Measurements from ENCODE around the gene PER2.

DNA sequence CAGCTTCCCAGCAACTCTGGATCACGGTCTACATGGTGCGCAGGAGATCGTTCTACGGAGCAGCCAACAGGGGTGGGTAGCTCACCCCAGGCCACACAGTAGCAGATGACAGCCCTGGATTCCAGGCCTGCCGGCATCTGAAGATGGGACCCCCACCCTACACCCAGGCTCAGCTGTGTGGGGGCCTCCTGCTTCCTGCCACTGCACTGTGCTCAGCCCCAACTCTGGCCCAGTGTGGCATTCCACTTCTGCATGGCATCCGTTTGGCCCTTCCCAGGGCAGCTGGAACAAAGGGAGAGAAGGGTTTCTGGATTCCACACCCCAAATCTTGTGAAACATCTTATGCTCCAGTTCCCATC, 9.1 kb downstream of the PER2 start:
- TF ChIP-seq, protein P1, sequence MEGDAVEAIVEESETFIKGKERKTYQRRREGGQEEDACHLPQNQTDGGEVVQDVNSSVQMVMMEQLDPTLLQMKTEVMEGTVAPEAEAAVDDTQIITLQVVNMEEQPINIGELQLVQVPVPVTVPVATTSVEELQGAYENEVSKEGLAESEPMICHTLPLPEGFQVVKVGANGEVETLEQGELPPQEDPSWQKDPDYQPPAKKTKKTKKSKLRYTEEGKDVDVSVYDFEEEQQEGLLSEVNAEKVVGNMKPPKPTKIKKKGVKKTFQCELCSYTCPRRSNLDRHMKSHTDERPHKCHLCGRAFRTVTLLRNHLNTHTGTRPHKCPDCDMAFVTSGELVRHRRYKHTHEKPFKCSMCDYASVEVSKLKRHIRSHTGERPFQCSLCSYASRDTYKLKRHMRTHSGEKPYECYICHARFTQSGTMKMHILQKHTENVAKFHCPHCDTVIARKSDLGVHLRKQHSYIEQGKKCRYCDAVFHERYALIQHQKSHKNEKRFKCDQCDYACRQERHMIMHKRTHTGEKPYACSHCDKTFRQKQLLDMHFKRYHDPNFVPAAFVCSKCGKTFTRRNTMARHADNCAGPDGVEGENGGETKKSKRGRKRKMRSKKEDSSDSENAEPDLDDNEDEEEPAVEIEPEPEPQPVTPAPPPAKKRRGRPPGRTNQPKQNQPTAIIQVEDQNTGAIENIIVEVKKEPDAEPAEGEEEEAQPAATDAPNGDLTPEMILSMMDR (conservative IDR thresholded peaks at IDR 0.05 in 1 of 2, IDR thresholded peaks at IDR 0.05 in 1 of 2; ENCODE audit: extremely low read depth in 1 of 2, insufficient read depth in 1 of 2, low read depth in 1 of 2, low read length in 2 of 2) = no peak
- TF ChIP-seq EZH2 (IDR thresholded peaks at IDR 0.05; ENCODE audit: borderline replicate concordance, low read length) = no peak
